Hepatocyte (in vitro differentiated cells): ENCODE measurements around the gene DCXR. TPM values are rescaled to one million over a fixed set of nuclear protein-coding genes. Genes with fewer than 3 reads are reported as not detected.

Experiments
- DNase-seq: peaks from one replicate; pipeline ENCODE4 v3.0.0-alpha.2; 2016; ENCODE audit warnings: low spot score
- H2AFZ ChIP-seq: fragments of 200-600 bp; sonication (generic); 2 replicates; pipeline ENCODE4 v1.6.0; 2016; ENCODE audit warnings: antibody characterized with exemption, mild to moderate bottlenecking
- H3K27ac ChIP-seq: fragments of 200-600 bp; sonication (generic); 2 replicates; pipeline ENCODE4 v1.5.1; 2016; ENCODE audit warnings: mild to moderate bottlenecking
- H3K27me3 ChIP-seq: fragments of 200-600 bp; sonication (generic); 2 replicates; pipeline ENCODE4 v1.6.1; 2016
- H3K36me3 ChIP-seq: fragments of 200-600 bp; sonication (generic); replicated peaks from 2 replicates; pipeline ENCODE4 v1.5.1; 2016; ENCODE audit warnings: low read depth; ENCODE audit not compliant: insufficient read depth
- H3K4me1 ChIP-seq: fragments of 200-600 bp; sonication (generic); 2 replicates; pipeline ENCODE4 v1.5.1; 2016; ENCODE audit warnings: mild to moderate bottlenecking, moderate library complexity; ENCODE audit not compliant: insufficient read depth
- H3K4me2 ChIP-seq: fragments of 200-600 bp; sonication (generic); 2 replicates; pipeline ENCODE4 v1.6.0; 2016
- H3K4me3 ChIP-seq: fragments of 200-600 bp; sonication (generic); 2 replicates; pipeline ENCODE4 v1.5.1; 2016; ENCODE audit warnings: mild to moderate bottlenecking
- H3K79me2 ChIP-seq: fragments of 200-600 bp; sonication (generic); 2 replicates; pipeline ENCODE4 v1.6.0; 2017; ENCODE audit warnings: mild to moderate bottlenecking
- H3K9me2 ChIP-seq: fragments of 200-600 bp; sonication (generic); replicated peaks from 2 replicates; pipeline ENCODE4 v1.6.0; 2017; ENCODE audit warnings: mild to moderate bottlenecking; ENCODE audit not compliant: insufficient read depth
- H3K9me3 ChIP-seq: fragments of 200-600 bp; sonication (generic); 2 replicates; pipeline ENCODE4 v1.5.1; 2016; ENCODE audit warnings: low read depth, mild to moderate bottlenecking
- H4K20me1 ChIP-seq: fragments of 200-600 bp; sonication (generic); 2 replicates; pipeline ENCODE4 v1.6.0; 2016; ENCODE audit warnings: mild to moderate bottlenecking; ENCODE audit not compliant: insufficient read depth, poor library complexity, severe bottlenecking
- CTCF ChIP-seq: fragments of 200-600 bp; sonication (generic); IDR thresholded peaks from 2 replicates; pipeline ENCODE4 v1.5.1; 2016; ENCODE audit warnings: antibody characterized with exemption, mild to moderate bottlenecking; ENCODE audit not compliant: poor library complexity
- EZH2 ChIP-seq: fragments of 200-600 bp; sonication (generic); IDR thresholded peaks from 2 replicates; pipeline ENCODE4 v1.6.1; 2016; ENCODE audit warnings: antibody characterized with exemption, mild to moderate bottlenecking, borderline replicate concordance
- EZH2phosphoT487 ChIP-seq: fragments of 200-600 bp; sonication (generic); IDR thresholded peaks from one replicate; pipeline ENCODE4 v1.6.1; 2018; ENCODE audit warnings: antibody characterized with exemption, mild to moderate bottlenecking, low read depth, moderate library complexity; ENCODE audit not compliant: unreplicated experiment, severe bottlenecking
- WGBS: methylation state at CpG from one replicate; pipeline ENCODE4 v1.1.6; 2016; ENCODE audit warnings: low lambda C conversion rate; ENCODE audit errors: missing lambda C conversion rate; 5-methylcytosine and 5-hydroxymethylcytosine counted together
- polyA plus RNA-seq: library from polyadenylated mRNA; unstranded; fragments of >200 nt; fragmentation: Nextera tagmentation; extraction: Ambion mirVana; gene quantifications from 2 replicates; pipeline ENCODE4 v1.2.1, GENCODE V29; 2016
- total RNA-seq: library from RNA; depleted of rRNA; stranded (reverse); fragments of >200 nt; gene quantifications from 2 replicates; pipeline ENCODE4 v1.2.3, GENCODE V29; 2014

DCXR gene
- total and polyA plus RNA-seq, 2 experiments from 2014 or later = 118 to 207 TPM

GRCh38 chr17:82010575-82011525 is 26.6 kb downstream of the DCXR start:
- H3K36me3 ChIP-seq = no peaks in the 10 kb centered on the region
- H3K9me3 ChIP-seq = no peaks in the 10 kb centered on the region
- no peaks in the 10 kb centered on the region for H3K79me2 ChIP-seq
- H3K9me2 ChIP-seq = no peaks in the 10 kb centered on the region
- no peak overlapping the region for H2AFZ ChIP-seq
- H3K4me3 ChIP-seq = no peak overlapping the region
- TF ChIP-seq CTCF = no peak
- TF ChIP-seq EZH2 = no peak
- no peak for TF ChIP-seq EZH2phosphoT487
- H3K27me3 ChIP-seq = no peaks in the 10 kb centered on the region
- H4K20me1 ChIP-seq = no peaks in the 10 kb centered on the region
- H3K4me1 ChIP-seq = peaks cover 10% of the 10 kb centered on the region
- no peak for DNase-seq
- 95% methylated on average over 22 of the region's 39 CpGs for WGBS
- H3K4me2 ChIP-seq = no peak overlapping the region
- H3K27ac ChIP-seq = no peak overlapping the region

GRCh38 chr17:82009413-82009812 is 28.1 kb downstream of the DCXR start:
- H3K27me3 ChIP-seq = no peaks in the 10 kb centered on the region
- no peaks in the 10 kb centered on the region for H3K36me3 ChIP-seq

GRCh38 chr17:82008941-82009405 is 28.5 kb downstream of the DCXR start:
- TF ChIP-seq EZH2 (no peak), EZH2phosphoT487 (no peak), CTCF (no peak)
- H3K4me1 ChIP-seq = peaks cover 16% of the 10 kb centered on the region
- H3K36me3 ChIP-seq = no peaks in the 10 kb centered on the region
- H3K79me2 ChIP-seq = no peaks in the 10 kb centered on the region
- H4K20me1 ChIP-seq = no peaks in the 10 kb centered on the region
- no peak overlapping the region for H2AFZ ChIP-seq
- H3K9me2 ChIP-seq = no peaks in the 10 kb centered on the region
- WGBS = 98% methylated on average over 18 of the region's 28 CpGs
- H3K27ac ChIP-seq = no peak overlapping the region
- no peak overlapping the region for H3K4me3 ChIP-seq
- no peak for DNase-seq
- no peak overlapping the region for H3K4me2 ChIP-seq
- no peaks in the 10 kb centered on the region for H3K27me3 ChIP-seq
- no peaks in the 10 kb centered on the region for H3K9me3 ChIP-seq

More at GRCh38 chr17:82009413-82009812, 28.1 kb downstream of the DCXR start:
- DNase-seq = no peak
- no peak overlapping the region for H3K4me3 ChIP-seq
- H3K27ac ChIP-seq = no peak overlapping the region
- no peaks in the 10 kb centered on the region for H3K79me2 ChIP-seq
- H3K4me2 ChIP-seq = no peak overlapping the region
- no peak overlapping the region for H2AFZ ChIP-seq
- no peaks in the 10 kb centered on the region for H4K20me1 ChIP-seq
- 97% methylated on average over 15 of the region's 15 CpGs for WGBS
- H3K9me3 ChIP-seq = no peaks in the 10 kb centered on the region
- peaks cover 12% of the 10 kb centered on the region for H3K4me1 ChIP-seq
- H3K9me2 ChIP-seq = no peaks in the 10 kb centered on the region
- TF ChIP-seq EZH2 (no peak), CTCF (no peak)
